HepG2 (cell line): ENCODE results near the gene NAP1L1. TPM values are rescaled to one million over a fixed set of nuclear protein-coding genes. Genes with fewer than 3 reads are reported as not detected.

Source experiments
- ELF1 ChIP-seq: sonication (generic); formaldehyde crosslinking; IDR thresholded peaks from 2 replicates; pipeline ENCODE4 v1.4.0; 2020; ENCODE audit warnings: missing genetic modification reagents
- FOXM1 ChIP-seq: sonication (generic); formaldehyde crosslinking; IDR thresholded peaks from 2 replicates; pipeline ENCODE4 v1.5.0; 2020; ENCODE audit warnings: missing genetic modification reagents
- GZF1 ChIP-seq: sonication (generic); formaldehyde crosslinking; IDR thresholded peaks from 2 replicates; pipeline ENCODE4 v1.5.1; 2020; ENCODE audit warnings: mild to moderate bottlenecking, missing genetic modification reagents
- HMGXB4 ChIP-seq, 2 experiments: sonication (generic) in 1 of 2; formaldehyde crosslinking in 1 of 2; IDR thresholded peaks; 2 replicates each; pipeline versions ENCODE4 v1.4.0 to v1.6.1; 2018 to 2020; ENCODE audit warnings: missing genetic modification reagents in 2 of 2, borderline replicate concordance in 1 of 2, low read depth in 1 of 2, mild to moderate bottlenecking in 1 of 2, missing biosample characterization in 1 of 2
- NR3C1 ChIP-seq: sonication (generic); formaldehyde crosslinking; IDR thresholded peaks from 2 replicates; pipeline ENCODE4 v1.4.0; 2020; ENCODE audit warnings: missing genetic modification reagents
- PBX2 ChIP-seq: IDR thresholded peaks from 2 replicates; pipeline ENCODE4 v1.6.1; 2016; ENCODE audit warnings: control low read depth
- POGK ChIP-seq: sonication (generic); formaldehyde crosslinking; conservative IDR thresholded peaks from 2 replicates; pipeline ENCODE4 v1.8.0; 2022; ENCODE audit warnings: mild to moderate bottlenecking, moderate library complexity, missing genetic modification reagents
- RAD51 ChIP-seq: fragments of 450-650 bp; IDR thresholded peaks from 2 replicates; pipeline ENCODE4 v1.6.1; 2016; ENCODE audit warnings: borderline replicate concordance
- SAFB2 ChIP-seq: sonication (generic); formaldehyde crosslinking; IDR thresholded peaks from 2 replicates; pipeline ENCODE4 v1.5.1; 2020; ENCODE audit warnings: missing genetic modification reagents, low read depth, mild to moderate bottlenecking, borderline replicate concordance
- SNAI1 ChIP-seq: sonication (generic); formaldehyde crosslinking; IDR thresholded peaks from 2 replicates; pipeline ENCODE4 v1.5.0; 2020; ENCODE audit warnings: mild to moderate bottlenecking, missing genetic modification reagents, borderline replicate concordance
- SRSF9 ChIP-seq: fragments of 200-400 bp; formaldehyde crosslinking; IDR thresholded peaks from 2 replicates; pipeline ENCODE4 v1.6.1; 2018; ENCODE audit warnings: borderline replicate concordance, mild to moderate bottlenecking, low read depth, low read length; ENCODE audit not compliant: insufficient read depth, poor library complexity, severe bottlenecking
- STAG1 ChIP-seq: sonication (generic); formaldehyde crosslinking; IDR thresholded peaks from 2 replicates; pipeline ENCODE4 v1.4.0; 2020; ENCODE audit warnings: missing genetic modification reagents
- TBX3 ChIP-seq: fragments of 450-650 bp; IDR thresholded peaks from 2 replicates; pipeline ENCODE4 v1.6.1; 2017; ENCODE audit warnings: antibody characterized with exemption, mild to moderate bottlenecking, inconsistent platforms, borderline replicate concordance
- TCF12 ChIP-seq, 2 experiments: fragments of 450-650 bp in 1 of 2; sonication (generic) in 1 of 2; formaldehyde crosslinking in 1 of 2; IDR thresholded peaks; 2 replicates each; pipeline versions ENCODE4 v1.6.1 to v1.8.0; 2017 to 2022; ENCODE audit warnings: antibody characterized with exemption in 1 of 2, mild to moderate bottlenecking in 1 of 2, missing genetic modification reagents in 1 of 2, moderate library complexity in 1 of 2
- TEAD3 ChIP-seq: optimal IDR thresholded peaks from 2 replicates; pipeline ENCODE3; 2016; ENCODE audit warnings: borderline replicate concordance
- ZBTB33 ChIP-seq: sonication (generic); formaldehyde crosslinking; IDR thresholded peaks from 2 replicates; pipeline ENCODE4 v1.4.0; 2020; ENCODE audit warnings: missing genetic modification reagents
- ZBTB39 ChIP-seq: sonication (generic); formaldehyde crosslinking; IDR thresholded peaks from 2 replicates; pipeline ENCODE4 v1.5.0; 2020; ENCODE audit warnings: missing genetic modification reagents
- ZFP36L2 ChIP-seq: sonication (generic); formaldehyde crosslinking; IDR thresholded peaks from 2 replicates; pipeline ENCODE4 v1.4.0; 2020; ENCODE audit warnings: missing genetic modification reagents
- ZKSCAN8 ChIP-seq: IDR thresholded peaks from 2 replicates; pipeline ENCODE4 v1.6.1; 2016; ENCODE audit warnings: borderline replicate concordance, missing genetic modification reagents, missing compliant biosample characterization
- ZSCAN29 ChIP-seq: sonication (generic); formaldehyde crosslinking; conservative IDR thresholded peaks from 2 replicates; pipeline ENCODE4 v1.4.0; 2020; ENCODE audit warnings: mild to moderate bottlenecking, missing genetic modification reagents
- polyA plus RNA-seq, 8 experiments: library from polyadenylated mRNA; depleted of rRNA in 3 of 8; stranded (reverse) in 7 of 8; unstranded in 1 of 8; fragments of >200 nt; fragmentation: Illumina TruSeq in 4 of 8; extraction: Trizol in 4 of 8; gene quantifications; 2 replicates each; pipeline versions ENCODE4 v1.2.1 to v1.2.3, GENCODE V29; 2011 to 2016; ENCODE audit warnings: low read depth in 4 of 8, missing spikeins in 1 of 8, mixed read lengths in 1 of 8; ENCODE audit not compliant: insufficient read depth in 1 of 8
- total RNA-seq, 5 experiments: library from RNA; depleted of rRNA; stranded (reverse); fragments of >200 nt; fragmentation: Illumina TruSeq; extraction: Trizol; gene quantifications; 2 replicates each; pipeline ENCODE4 v1.2.3, GENCODE V29; 2016; ENCODE audit warnings: low read depth in 1 of 5

Gene NAP1L1
- total and polyA plus RNA-seq, 2 of the 13 experiments (the other 11 are each of a cell fraction or from before 2014, with no cell fraction given) = 207 to 309 TPM

GRCh38 chr12:75990189-75990912, 94.1 kb downstream of the NAP1L1 start (continued):
- TF ChIP-seq HMGXB4 (CRISPR knock-in tag; IDR thresholded peaks at IDR 0.05; ENCODE audit: borderline replicate concordance in 1 of 2, low read depth in 1 of 2) = peak; percentile 44 to 65; a peak in 1 of 4 replicates
- TF ChIP-seq FOXM1 (CRISPR knock-in tag) = no peak
- no peak for TF ChIP-seq SAFB2 (CRISPR knock-in tag)
- TF ChIP-seq SRSF9 = no peak
- no peak for TF ChIP-seq SNAI1 (CRISPR knock-in tag)
- no peak for TF ChIP-seq NR3C1
- TF ChIP-seq ZBTB39 (CRISPR knock-in tag) = no peak
- TF ChIP-seq STAG1 = peak; percentile 50
- TF ChIP-seq ZKSCAN8 (CRISPR knock-in tag) = peak; percentile 96
- TF ChIP-seq ZSCAN29 = peak; percentile 64; the same call in 1 of the 2 replicates
- peak; percentile 42 for TF ChIP-seq TEAD3 (CRISPR knock-in tag)
- 0 out of 2 replicates have a peak, but pooled peaks have one; percentile 33 for TF ChIP-seq ZFP36L2 (CRISPR knock-in tag)
- TF ChIP-seq ELF1 (CRISPR knock-in tag) = no peak
- no peak for TF ChIP-seq GZF1
- TF ChIP-seq PBX2 (CRISPR knock-in tag) = no peak
- TF ChIP-seq RAD51 = no peak
- TF ChIP-seq ZBTB33 (CRISPR knock-in tag) = no peak
- no peak for TF ChIP-seq TCF12 (IDR thresholded peaks at IDR 0.05)
- TF ChIP-seq TCF12 (CRISPR knock-in tag; IDR thresholded peaks at IDR 0.05) = peak; percentile 96; the same call in 1 of the 2 replicates
- peak; percentile 55; the same call in 1 of the 2 replicates for TF ChIP-seq POGK (CRISPR knock-in tag)
- TF ChIP-seq TBX3 = peak; percentile 94
